Measurements from ENCODE around the gene JAKMIP1.

Gene JAKMIP1

DNA sequence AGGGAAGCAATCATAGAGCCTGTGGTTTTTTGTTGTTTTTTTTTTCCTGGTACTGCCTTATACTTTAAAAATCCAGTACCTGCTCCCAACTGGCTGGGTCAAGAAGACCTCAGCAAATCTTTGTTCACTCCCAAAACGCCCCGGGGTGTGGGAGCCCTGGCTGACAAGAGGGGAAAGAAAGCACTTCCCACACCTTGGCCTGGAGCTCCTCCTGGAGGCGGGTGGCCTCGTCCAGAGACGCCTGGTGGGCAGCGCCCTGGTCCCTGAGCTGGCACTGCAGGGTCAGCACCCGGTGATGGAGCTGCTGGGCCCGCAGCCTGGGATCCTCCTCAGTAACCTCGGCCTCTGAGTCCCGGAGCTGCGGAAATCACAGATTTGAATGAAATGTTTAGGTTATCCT lies 220.4 kb downstream of the JAKMIP1 start:
- DNase-seq, result no peak

- no peak for DNase-seq
These were observed 223.4 kb downstream of the JAKMIP1 start for GRCh38 chr4:5976921-5977320.

DNA sequence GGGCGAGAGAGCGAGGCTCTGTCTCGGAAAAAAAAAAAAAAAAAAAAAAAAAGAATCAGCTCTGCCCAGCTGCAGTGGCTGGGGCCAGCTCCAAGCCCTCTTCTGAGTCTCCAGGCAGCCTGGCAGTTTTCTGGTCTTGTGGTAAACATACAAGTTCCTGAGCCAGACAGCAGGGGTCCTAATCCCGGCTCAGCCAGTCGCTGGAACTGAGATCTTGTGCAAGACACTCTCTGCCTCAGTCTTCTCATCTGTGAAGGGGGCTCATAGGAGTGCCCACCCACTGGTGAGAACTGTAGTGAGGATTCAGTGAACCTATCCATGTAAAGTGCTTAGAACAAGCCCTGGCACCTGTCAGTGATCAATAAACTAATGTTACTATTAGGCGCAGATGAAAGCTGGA lies 223.9 kb downstream of the JAKMIP1 start:
- DNase-seq, result no peak

Measured in HCEC 1CT (cell line).